HG02763 (cell line): Measurements from ENCODE around the gene MYH14.
"Not testable (repeated sequence)": the region's sequence is repeated elsewhere in the genome, so short reads cannot be mapped to it uniquely, and the experiment has no call there.

Source experiments
- ATAC-seq: cut with Tn5 transposase; IDR thresholded peaks from one replicate; pipeline ENCODE4 v1.9.1; 2021; ENCODE audit warnings: mild to moderate bottlenecking, moderate library complexity; ENCODE audit not compliant: unreplicated experiment

Gene MYH14

GRCh38 chr19:50330365-50331078, 127.1 kb downstream of the MYH14 start:
- ATAC-seq: peak; percentile 26

GRCh38 chr19:50331221-50331993, 128.0 kb downstream of the MYH14 start:
- no peak for ATAC-seq

GRCh38 chr19:50331994-50332243, 128.5 kb downstream of the MYH14 start:
- ATAC-seq: no peak

- ATAC-seq: no peak
These were observed 129.0 kb downstream of the MYH14 start for GRCh38 chr19:50332244-50333038.

GRCh38 chr19:50333235-50333736, 129.9 kb downstream of the MYH14 start:
- ATAC-seq: peak; percentile 37

GRCh38 chr19:50333737-50334617, 130.6 kb downstream of the MYH14 start:
- ATAC-seq: peak; percentile 32

- no peak for ATAC-seq
These were observed 131.5 kb downstream of the MYH14 start for GRCh38 chr19:50334741-50335421.

GRCh38 chr19:50337031-50337430, 133.6 kb downstream of the MYH14 start:
- not testable (repeated sequence) for ATAC-seq

GRCh38 chr19:50340331-50340730, 136.9 kb downstream of the MYH14 start:
- no peak for ATAC-seq

GRCh38 chr19:50341091-50341564, 137.7 kb downstream of the MYH14 start:
- ATAC-seq: no peak

GRCh38 chr19:50344661-50345318, 141.4 kb downstream of the MYH14 start:
- peak; percentile 43 for ATAC-seq

GRCh38 chr19:50347089-50347581, 143.7 kb downstream of the MYH14 start:
- ATAC-seq: not testable (repeated sequence)

GRCh38 chr19:50349277-50350057, 146.0 kb downstream of the MYH14 start:
- ATAC-seq: no peak

GRCh38 chr19:50352242-50352641, 148.8 kb downstream of the MYH14 start:
- no peak for ATAC-seq

GRCh38 chr19:50353487-50353880, 150.1 kb downstream of the MYH14 start:
- not testable (repeated sequence) for ATAC-seq

- no peak for ATAC-seq
These were observed 153.3 kb downstream of the MYH14 start for GRCh38 chr19:50356691-50357177.

GRCh38 chr19:50357178-50358100, 154.0 kb downstream of the MYH14 start:
- ATAC-seq: peak; percentile 62
